OCI-LY1 (cell line): ENCODE measurements around the gene SOX5.
"Not testable (repeated sequence)": the region's sequence is repeated elsewhere in the genome, so short reads cannot be mapped to it uniquely, and the experiment has no call there.

Experiments
- H2AFZ ChIP-seq: fragments of 200-600 bp; sonication (generic), shearing (Covaris generic); 2 replicates; pipeline ENCODE4 v1.6.0; 2014; ENCODE audit warnings: antibody characterized with exemption, mild to moderate bottlenecking, low read length
- H3F3A ChIP-seq: fragments of 200-600 bp; sonication (generic), shearing (Covaris generic); 2 replicates; pipeline ENCODE4 v1.6.0; 2014; ENCODE audit warnings: mild to moderate bottlenecking, antibody characterized with exemption, low read length, moderate library complexity; ENCODE audit not compliant: insufficient read depth
- H3K27ac ChIP-seq: fragments of 200-600 bp; sonication (generic); 2 replicates; pipeline ENCODE4 v1.5.1; 2014; ENCODE audit warnings: low read length, mixed run types, mild to moderate bottlenecking, low read depth; ENCODE audit not compliant: poor library complexity, severe bottlenecking
- H3K27me3 ChIP-seq: fragments of 200-600 bp; sonication (generic); 2 replicates; pipeline ENCODE4 v1.6.0; 2014; ENCODE audit warnings: antibody characterized with exemption, mild to moderate bottlenecking, low read length, moderate library complexity; ENCODE audit not compliant: insufficient read depth
- H3K36me3 ChIP-seq: fragments of 200-600 bp; sonication (generic); 2 replicates; pipeline ENCODE4 v1.6.1; 2014; ENCODE audit warnings: mild to moderate bottlenecking, antibody characterized with exemption, low read length, moderate library complexity, mixed read lengths; ENCODE audit not compliant: insufficient read depth
- H3K4me1 ChIP-seq: fragments of 200-600 bp; sonication (generic); 2 replicates; pipeline ENCODE4 v1.5.1; 2014; ENCODE audit warnings: mild to moderate bottlenecking, low read length, moderate library complexity; ENCODE audit not compliant: insufficient read depth, severe bottlenecking
- H3K4me2 ChIP-seq: fragments of 200-600 bp; sonication (generic), shearing (Covaris generic); 2 replicates; pipeline ENCODE4 v1.6.1; 2014; ENCODE audit warnings: low read length
- H3K4me3 ChIP-seq: fragments of 200-600 bp; sonication (generic); 2 replicates; pipeline ENCODE4 v1.5.1; 2014; ENCODE audit warnings: low read length, low read depth, mild to moderate bottlenecking, mixed read lengths; ENCODE audit not compliant: poor library complexity, severe bottlenecking
- H3K79me2 ChIP-seq: fragments of 200-600 bp; shearing (Covaris generic); 2 replicates; pipeline ENCODE4 v1.6.1; 2016; ENCODE audit warnings: mixed run types, low read length, mixed read lengths; ENCODE audit not compliant: insufficient read depth
- H3K9ac ChIP-seq: fragments of 200-600 bp; sonication (generic), shearing (Covaris generic); 2 replicates; pipeline ENCODE4 v1.6.1; 2014; ENCODE audit warnings: mild to moderate bottlenecking, low read length, mixed read lengths
- H3K9me2 ChIP-seq: fragments of 200-600 bp; sonication (generic), shearing (Covaris generic); 2 replicates; pipeline ENCODE4 v1.6.1; 2014; ENCODE audit warnings: low read depth, mild to moderate bottlenecking, low read length, mixed read lengths
- H3K9me3 ChIP-seq: fragments of 200-600 bp; shearing (Covaris generic); 2 replicates; pipeline ENCODE4 v1.6.1; 2014; ENCODE audit warnings: low read length, mixed read lengths
- H4K20me1 ChIP-seq: fragments of 200-600 bp; sonication (generic), shearing (Covaris generic); 2 replicates; pipeline ENCODE4 v1.6.0; 2016; ENCODE audit warnings: mild to moderate bottlenecking, low read length; ENCODE audit not compliant: insufficient read depth
- CTCF ChIP-seq: fragments of 200-600 bp; sonication (generic), shearing (Covaris generic); IDR thresholded peaks from 2 replicates; pipeline ENCODE4 v1.5.1; 2017; ENCODE audit warnings: mild to moderate bottlenecking, antibody characterized with exemption, low read length, moderate library complexity, mixed read lengths
- EZH2 ChIP-seq: fragments of 200-600 bp; sonication (generic), shearing (Covaris generic); IDR thresholded peaks from 2 replicates; pipeline ENCODE4 v1.8.0; 2017; ENCODE audit warnings: borderline replicate concordance, mixed run types, mild to moderate bottlenecking, antibody characterized with exemption, low read length, moderate library complexity, mixed read lengths

The SOX5 gene

DNA sequence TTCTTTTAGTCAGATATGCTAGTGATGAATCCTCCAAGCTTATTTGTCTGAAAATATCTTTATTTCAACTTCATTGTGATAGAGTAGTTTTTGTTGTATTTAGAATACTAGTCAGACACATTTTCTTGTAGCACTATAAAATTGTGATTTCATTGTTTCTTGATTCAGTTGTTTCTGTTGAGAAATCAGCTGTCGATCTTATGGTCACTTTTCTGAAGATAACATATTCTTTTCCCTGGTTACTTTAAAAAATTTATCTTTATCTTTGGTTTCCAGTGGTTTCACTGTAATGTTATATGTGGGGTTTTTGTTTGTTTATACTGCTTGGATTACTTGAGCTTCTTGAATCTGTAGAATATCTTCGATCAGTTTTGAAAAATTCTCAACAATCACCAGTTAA lies 426.1 kb downstream of the SOX5 start:
- Histone ChIP-seq H2AFZ (no peak overlapping the region), H3K9me3 (peaks cover 4% of the 10 kb centered on the region; the same call in 1 of the 2 replicates), H3K79me2 (no peaks in the 10 kb centered on the region), H3K27ac (no peak overlapping the region), H3K9me2 (no peaks in the 10 kb centered on the region), H3K4me1 (no peaks in the 10 kb centered on the region), H3F3A (no peaks in the 10 kb centered on the region), H4K20me1 (no peaks in the 10 kb centered on the region), H3K36me3 (no peaks in the 10 kb centered on the region), H3K4me2 (no peak overlapping the region), H3K4me3 (no peak overlapping the region), H3K9ac (no peak overlapping the region), H3K27me3 (no peaks in the 10 kb centered on the region)
- TF ChIP-seq EZH2 (no peak), CTCF (no peak)

DNA sequence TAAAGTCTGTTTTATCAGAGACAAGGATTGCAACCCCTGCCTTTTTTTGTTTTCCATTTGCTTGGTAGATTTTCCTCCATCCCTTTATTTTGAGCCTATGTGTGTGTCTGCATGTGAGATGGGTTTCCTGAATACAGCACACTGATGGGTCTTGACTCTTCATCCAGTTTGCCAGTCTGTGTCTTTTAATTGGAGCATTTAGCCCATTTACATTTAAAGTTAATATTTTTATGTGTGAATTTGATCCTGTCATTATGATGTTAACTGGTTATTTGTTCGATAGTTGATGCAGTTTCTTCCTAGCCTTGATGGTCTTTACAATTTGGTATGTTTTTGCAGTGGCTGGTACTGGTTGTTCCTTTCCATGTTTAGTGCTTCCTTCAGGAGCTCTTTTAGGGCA lies 430.0 kb downstream of the SOX5 start:
- not testable (repeated sequence) for H3K9me3 ChIP-seq, H3K4me3 ChIP-seq, H2AFZ ChIP-seq, H4K20me1 ChIP-seq, H3K27me3 ChIP-seq, H3K9me2 ChIP-seq, H3K9ac ChIP-seq, H3K4me1 ChIP-seq, H3K79me2 ChIP-seq, H3K36me3 ChIP-seq, H3F3A ChIP-seq, H3K27ac ChIP-seq, H3K4me2 ChIP-seq

- not testable (repeated sequence) for H4K20me1 ChIP-seq, H3K9ac ChIP-seq, H3K4me2 ChIP-seq, H3K9me2 ChIP-seq, H3K4me3 ChIP-seq, H3K27ac ChIP-seq, H3K36me3 ChIP-seq, H3K79me2 ChIP-seq, H3K9me3 ChIP-seq, H3F3A ChIP-seq, H2AFZ ChIP-seq, H3K27me3 ChIP-seq, H3K4me1 ChIP-seq
These were observed 433.7 kb downstream of the SOX5 start for GRCh38 chr12:23515785-23516184.

DNA sequence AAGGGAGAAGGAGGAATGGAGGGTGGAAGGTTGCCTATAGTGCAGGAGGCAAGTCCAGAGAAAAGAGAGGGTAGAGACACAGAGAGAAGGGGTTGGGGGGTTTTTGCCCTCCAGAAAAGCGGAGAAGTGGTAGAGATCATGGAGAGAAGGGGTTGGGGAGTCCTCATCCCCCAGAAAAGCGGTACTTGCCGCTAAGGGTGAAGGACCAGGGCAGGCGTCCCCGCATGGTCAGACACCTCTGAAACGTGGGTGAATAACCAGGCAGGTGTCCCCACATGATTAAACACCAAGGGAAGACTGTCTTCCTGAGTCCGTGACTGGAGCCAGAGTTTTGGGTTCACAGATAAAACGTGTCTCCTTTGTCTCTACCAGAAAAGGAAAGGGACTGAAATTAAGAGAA lies 439.0 kb downstream of the SOX5 start:
- H3F3A ChIP-seq, result no peaks in the 10 kb centered on the region
- H3K9me2 ChIP-seq, result no peaks in the 10 kb centered on the region
- no peaks in the 10 kb centered on the region for H3K27me3 ChIP-seq
- H3K4me1 ChIP-seq, result no peaks in the 10 kb centered on the region
- H3K27ac ChIP-seq, result no peak overlapping the region
- H4K20me1 ChIP-seq, result no peaks in the 10 kb centered on the region
- no peaks in the 10 kb centered on the region for H3K36me3 ChIP-seq
- no peak overlapping the region for H2AFZ ChIP-seq
- TF ChIP-seq EZH2, result no peak
- no peak for TF ChIP-seq CTCF
- H3K9ac ChIP-seq, result no peak overlapping the region
- H3K4me3 ChIP-seq, result no peak overlapping the region
- H3K79me2 ChIP-seq, result no peaks in the 10 kb centered on the region
- H3K4me2 ChIP-seq, result no peak overlapping the region
- no peaks in the 10 kb centered on the region for H3K9me3 ChIP-seq

GRCh38 chr12:23509832-23510231 lies 439.6 kb downstream of the SOX5 start:
- H3K27me3 ChIP-seq, H3K4me3 ChIP-seq, H3K27ac ChIP-seq, H3K9me3 ChIP-seq, H3K9ac ChIP-seq, H3F3A ChIP-seq, H3K79me2 ChIP-seq, H3K9me2 ChIP-seq, H3K4me2 ChIP-seq, H3K36me3 ChIP-seq, H3K4me1 ChIP-seq, H4K20me1 ChIP-seq, H2AFZ ChIP-seq: not testable (repeated sequence)

DNA sequence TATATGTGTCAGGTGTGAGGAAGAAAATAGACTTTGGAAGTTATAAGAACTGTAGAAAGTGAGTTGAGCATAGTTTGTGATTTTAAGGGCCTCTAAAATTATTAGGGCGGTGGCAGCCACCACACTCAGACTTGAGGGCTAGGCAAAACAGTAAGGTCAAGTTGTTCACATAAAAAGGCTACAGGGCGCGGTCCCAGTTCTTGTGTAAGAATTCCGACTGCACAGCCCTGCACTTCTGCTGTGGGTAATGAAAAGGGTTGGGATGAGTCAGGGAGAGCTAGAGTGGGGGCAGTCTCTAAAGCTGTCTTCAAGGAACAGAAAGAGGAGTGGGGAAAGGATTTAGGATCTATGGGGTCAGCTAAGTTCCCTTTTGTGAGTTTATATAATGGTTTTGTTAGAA lies 441.7 kb downstream of the SOX5 start:
- not testable (repeated sequence) for H2AFZ ChIP-seq, H3K36me3 ChIP-seq, H3K27me3 ChIP-seq, H3K9ac ChIP-seq, H3K4me3 ChIP-seq, H3K79me2 ChIP-seq, H3K27ac ChIP-seq, H3K9me3 ChIP-seq, H4K20me1 ChIP-seq, H3K4me2 ChIP-seq, H3F3A ChIP-seq, H3K4me1 ChIP-seq, H3K9me2 ChIP-seq
